Measurements from ENCODE around the gene COMMD9.

DNA sequence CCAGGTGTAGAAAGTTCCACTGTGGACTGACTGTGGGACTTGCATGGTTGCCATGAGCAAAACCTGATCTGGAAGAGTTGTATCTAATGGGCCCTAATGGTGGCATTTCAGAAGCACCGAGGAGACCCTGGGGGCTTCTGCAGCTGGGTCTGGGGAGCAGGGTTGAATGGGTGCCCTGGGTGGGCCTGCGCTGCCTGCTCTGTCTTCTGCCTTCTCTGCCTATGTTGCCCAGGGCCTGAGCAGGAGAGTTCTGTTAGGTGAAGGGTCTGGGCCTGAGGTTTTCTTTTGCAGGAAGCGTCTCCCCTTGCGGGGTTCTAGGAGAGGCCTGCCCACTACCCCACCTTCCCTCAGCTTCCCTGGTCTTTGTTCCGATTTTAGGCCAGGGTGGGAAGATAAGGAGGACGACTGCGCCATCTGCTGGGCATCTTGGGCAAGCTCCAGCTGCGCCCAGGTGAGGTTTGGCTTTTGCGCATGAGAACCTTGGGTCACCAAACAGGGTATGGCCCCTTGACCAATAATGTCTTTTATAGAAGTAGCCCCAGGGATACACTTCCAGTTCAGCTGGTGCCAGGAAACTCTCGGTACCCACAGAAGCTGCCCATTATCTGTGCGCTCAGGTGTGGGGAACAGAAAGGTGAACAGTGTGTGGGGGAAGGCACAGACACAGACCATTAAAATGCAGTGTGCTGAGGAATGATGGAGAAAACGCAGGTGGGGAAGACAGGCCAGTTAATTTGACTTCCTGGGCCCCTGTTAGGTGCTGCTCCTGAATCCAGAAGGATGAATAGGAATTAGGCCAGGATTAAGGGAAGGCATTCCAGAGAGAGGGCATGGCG lies 23.2 kb downstream of the COMMD9 start:
- TF ChIP-seq, protein P1, sequence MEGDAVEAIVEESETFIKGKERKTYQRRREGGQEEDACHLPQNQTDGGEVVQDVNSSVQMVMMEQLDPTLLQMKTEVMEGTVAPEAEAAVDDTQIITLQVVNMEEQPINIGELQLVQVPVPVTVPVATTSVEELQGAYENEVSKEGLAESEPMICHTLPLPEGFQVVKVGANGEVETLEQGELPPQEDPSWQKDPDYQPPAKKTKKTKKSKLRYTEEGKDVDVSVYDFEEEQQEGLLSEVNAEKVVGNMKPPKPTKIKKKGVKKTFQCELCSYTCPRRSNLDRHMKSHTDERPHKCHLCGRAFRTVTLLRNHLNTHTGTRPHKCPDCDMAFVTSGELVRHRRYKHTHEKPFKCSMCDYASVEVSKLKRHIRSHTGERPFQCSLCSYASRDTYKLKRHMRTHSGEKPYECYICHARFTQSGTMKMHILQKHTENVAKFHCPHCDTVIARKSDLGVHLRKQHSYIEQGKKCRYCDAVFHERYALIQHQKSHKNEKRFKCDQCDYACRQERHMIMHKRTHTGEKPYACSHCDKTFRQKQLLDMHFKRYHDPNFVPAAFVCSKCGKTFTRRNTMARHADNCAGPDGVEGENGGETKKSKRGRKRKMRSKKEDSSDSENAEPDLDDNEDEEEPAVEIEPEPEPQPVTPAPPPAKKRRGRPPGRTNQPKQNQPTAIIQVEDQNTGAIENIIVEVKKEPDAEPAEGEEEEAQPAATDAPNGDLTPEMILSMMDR (IDR thresholded peaks at IDR 0.05; ENCODE audit: low read length): peak; percentile 93
- TF ChIP-seq EZH2 (optimal IDR thresholded peaks at IDR 0.05; ENCODE audit: low read depth, low read length) (no peak), EZH2phosphoT487 (IDR thresholded peaks at IDR 0.05; ENCODE audit: low read length) (no peak)

Measured in MM.1S (cell line).